ENCODE data around the gene CYP4F11.

The CYP4F11 gene

GRCh38 chr19:15971224-15971780 lies 37.0 kb upstream of the CYP4F11 start:
- CTCF ChIA-PET: interaction anchor here (0.6 kb wide), 1 partner anchor 12 kb away, joined by 3 read pairs; no protein-coding TSS in a partner anchor
- no peak for DNase-seq (ENCODE audit: extremely low spot score)
- no peak for TF ChIP-seq HDGF (IDR thresholded peaks at IDR 0.05; ENCODE audit: borderline replicate concordance)
- TF ChIP-seq FOXK2 (IDR thresholded peaks at IDR 0.05): no peak
- TF ChIP-seq TARDBP (IDR thresholded peaks at IDR 0.05): no peak
- no peak for TF ChIP-seq FOXM1 (IDR thresholded peaks at IDR 0.05; ENCODE audit: borderline replicate concordance)
- TF ChIP-seq, protein P1, sequence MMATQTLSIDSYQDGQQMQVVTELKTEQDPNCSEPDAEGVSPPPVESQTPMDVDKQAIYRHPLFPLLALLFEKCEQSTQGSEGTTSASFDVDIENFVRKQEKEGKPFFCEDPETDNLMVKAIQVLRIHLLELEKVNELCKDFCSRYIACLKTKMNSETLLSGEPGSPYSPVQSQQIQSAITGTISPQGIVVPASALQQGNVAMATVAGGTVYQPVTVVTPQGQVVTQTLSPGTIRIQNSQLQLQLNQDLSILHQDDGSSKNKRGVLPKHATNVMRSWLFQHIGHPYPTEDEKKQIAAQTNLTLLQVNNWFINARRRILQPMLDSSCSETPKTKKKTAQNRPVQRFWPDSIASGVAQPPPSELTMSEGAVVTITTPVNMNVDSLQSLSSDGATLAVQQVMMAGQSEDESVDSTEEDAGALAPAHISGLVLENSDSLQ (IDR thresholded peaks at IDR 0.05): no peak
- TF ChIP-seq SP1 (IDR thresholded peaks at IDR 0.05): no peak
- TF ChIP-seq ELF4 (IDR thresholded peaks at IDR 0.05): no peak
- POLR2A ChIA-PET: no interaction called here

GRCh38 chr19:15964231-15964630 lies 29.9 kb upstream of the CYP4F11 start:
- POLR2A ChIA-PET: no interaction called here
- CTCF ChIA-PET: no interaction called here
- TF ChIP-seq L3MBTL2 (conservative IDR thresholded peaks at IDR 0.05) (no peak), CTBP1 (IDR thresholded peaks at IDR 0.05; ENCODE audit: borderline replicate concordance) (no peak), ELF4 (IDR thresholded peaks at IDR 0.05) (no peak), FOXM1 (IDR thresholded peaks at IDR 0.05; ENCODE audit: borderline replicate concordance) (no peak), HDGF (IDR thresholded peaks at IDR 0.05; ENCODE audit: borderline replicate concordance) (no peak), ARNT (IDR thresholded peaks at IDR 0.05) (no peak), LEF1 (IDR thresholded peaks at IDR 0.05; ENCODE audit: borderline replicate concordance) (no peak), SP1 (IDR thresholded peaks at IDR 0.05) (no peak), ZNF384 (IDR thresholded peaks at IDR 0.05) (no peak), NFRKB (IDR thresholded peaks at IDR 0.05) (no peak), SUZ12 (IDR thresholded peaks at IDR 0.05) (no peak), FOXA1 (IDR thresholded peaks at IDR 0.05) (no peak), FOXK2 (IDR thresholded peaks at IDR 0.05) (no peak), BHLHE40 (IDR thresholded peaks at IDR 0.05; ENCODE audit: borderline replicate concordance) (no peak), TARDBP (IDR thresholded peaks at IDR 0.05) (no peak)
- TF ChIP-seq, protein P1 (IDR thresholded peaks at IDR 0.05): no peak
- DNase-seq (ENCODE audit: extremely low spot score): no peak

DNA sequence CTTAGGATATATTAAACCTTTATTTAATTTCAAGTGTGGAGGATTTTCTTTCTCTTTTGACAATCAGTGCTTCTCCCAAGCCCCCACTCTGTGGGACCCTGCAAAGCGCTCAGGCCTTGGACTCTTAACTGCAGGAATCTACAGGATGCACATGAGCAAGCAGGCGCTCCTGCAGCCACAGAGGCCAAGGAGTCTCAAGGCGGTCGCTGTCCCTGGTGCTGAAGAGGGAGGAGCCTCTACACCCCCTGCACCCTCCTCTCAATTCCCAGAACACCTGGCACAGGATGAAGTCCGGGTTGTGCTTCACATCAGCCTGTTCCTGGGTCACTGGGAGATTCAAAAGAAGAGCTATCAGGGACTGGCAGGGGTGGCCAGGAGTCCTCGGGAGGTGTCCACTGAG lies 28.0 kb upstream of the CYP4F11 start:
- CTCF ChIA-PET: no interaction called here
- POLR2A ChIA-PET: no interaction called here
- TF ChIP-seq NFRKB (IDR thresholded peaks at IDR 0.05): no peak
- TF ChIP-seq FOXM1 (IDR thresholded peaks at IDR 0.05; ENCODE audit: borderline replicate concordance): no peak
- TF ChIP-seq SP1 (IDR thresholded peaks at IDR 0.05): no peak
- no peak for TF ChIP-seq L3MBTL2 (conservative IDR thresholded peaks at IDR 0.05)
- TF ChIP-seq SUZ12 (IDR thresholded peaks at IDR 0.05): no peak
- TF ChIP-seq FOXK2 (IDR thresholded peaks at IDR 0.05): no peak
- no peak for TF ChIP-seq FOXA1 (IDR thresholded peaks at IDR 0.05)
- no peak for TF ChIP-seq ELF4 (IDR thresholded peaks at IDR 0.05)
- TF ChIP-seq CTBP1 (IDR thresholded peaks at IDR 0.05; ENCODE audit: borderline replicate concordance): no peak
- no peak for TF ChIP-seq LEF1 (IDR thresholded peaks at IDR 0.05; ENCODE audit: borderline replicate concordance)
- TF ChIP-seq, protein P1 (IDR thresholded peaks at IDR 0.05): no peak
- TF ChIP-seq BHLHE40 (IDR thresholded peaks at IDR 0.05; ENCODE audit: borderline replicate concordance): no peak
- DNase-seq (ENCODE audit: extremely low spot score): no peak

DNA sequence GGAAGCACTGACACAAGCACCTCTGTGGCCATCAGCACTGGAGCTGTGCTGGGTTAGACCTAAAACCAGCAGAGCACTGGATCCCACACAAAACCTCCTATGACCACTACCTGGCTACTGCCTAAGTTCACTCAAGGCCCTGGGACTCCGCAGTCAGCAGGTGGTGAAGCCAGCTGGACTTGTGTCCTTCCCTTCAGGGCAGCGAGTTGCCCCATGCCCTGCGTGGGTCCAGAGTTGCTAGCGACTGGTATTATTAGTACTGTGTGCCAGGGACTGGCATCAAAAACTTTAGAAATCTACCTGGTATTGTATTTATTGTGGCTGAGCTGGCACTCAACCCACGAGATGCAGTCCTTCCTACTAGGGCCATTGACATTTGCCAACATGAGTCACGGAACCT lies 20.5 kb upstream of the CYP4F11 start:
- POLR2A ChIA-PET: no interaction called here
- CTCF ChIA-PET: no interaction called here
- TF ChIP-seq TARDBP (IDR thresholded peaks at IDR 0.05) (no peak), ARNT (IDR thresholded peaks at IDR 0.05) (no peak), FOXM1 (IDR thresholded peaks at IDR 0.05; ENCODE audit: borderline replicate concordance) (no peak), NFRKB (IDR thresholded peaks at IDR 0.05) (no peak), ELF4 (IDR thresholded peaks at IDR 0.05) (no peak), HDGF (IDR thresholded peaks at IDR 0.05; ENCODE audit: borderline replicate concordance) (no peak), L3MBTL2 (conservative IDR thresholded peaks at IDR 0.05) (no peak), ZNF384 (IDR thresholded peaks at IDR 0.05) (no peak), FOXA1 (IDR thresholded peaks at IDR 0.05) (no peak)
- DNase-seq (ENCODE audit: extremely low spot score): no peak

DNA sequence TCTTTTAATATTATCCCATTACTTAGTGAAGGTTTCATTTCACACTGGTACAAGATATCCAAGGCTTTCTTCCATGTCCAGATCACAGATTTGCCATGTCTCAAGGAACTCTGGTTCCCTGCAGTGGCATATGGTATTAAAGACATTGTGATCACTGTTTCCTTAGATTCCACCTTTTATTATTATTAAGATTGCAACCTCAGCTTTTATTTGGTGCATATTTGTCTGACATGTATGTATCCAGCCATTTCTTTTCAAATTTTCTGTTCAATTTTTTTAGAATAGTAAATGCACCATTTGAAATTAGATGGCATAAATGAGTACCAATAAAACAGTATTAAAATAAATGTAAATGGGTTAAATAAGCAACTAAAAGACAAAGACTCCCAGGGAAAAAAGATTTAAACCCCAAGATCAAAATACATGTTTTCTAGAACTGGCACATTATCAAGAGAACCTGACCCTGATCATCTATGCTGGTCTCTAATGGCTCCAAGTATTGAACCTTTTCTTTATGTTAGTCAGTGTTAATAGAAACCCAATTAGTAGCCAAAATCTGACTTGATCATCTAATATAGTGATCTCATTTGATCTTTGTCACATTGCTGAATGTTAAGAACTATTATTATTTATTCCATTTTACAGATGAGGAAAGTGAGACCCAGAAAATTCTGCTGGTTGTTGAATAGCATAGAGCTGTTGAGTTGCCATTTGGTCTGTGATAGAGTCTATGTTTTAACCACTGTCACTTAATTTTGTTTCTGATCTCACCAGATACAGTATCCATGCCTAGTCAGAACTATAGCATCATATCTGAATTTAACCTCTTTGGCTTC lies 14.1 kb upstream of the CYP4F11 start, which contains the start of gene OR10H4:
Gene OR10H4 (plus strand): TSS at position 786 of the 836 bp plus-strand sequence. CDS start 0 bp downstream, at position 786.
- CTCF ChIA-PET: no interaction called here
- no peak for DNase-seq (ENCODE audit: extremely low spot score)
- no peak for TF ChIP-seq ZNF384 (IDR thresholded peaks at IDR 0.05)
- TF ChIP-seq ARNT (IDR thresholded peaks at IDR 0.05): no peak
- no peak for TF ChIP-seq FOXM1 (IDR thresholded peaks at IDR 0.05; ENCODE audit: borderline replicate concordance)
- TF ChIP-seq NFRKB (IDR thresholded peaks at IDR 0.05): no peak
- no peak for TF ChIP-seq ELF4 (IDR thresholded peaks at IDR 0.05)
- POLR2A ChIA-PET: no interaction called here

- ChIA-PET CTCF (no interaction called here), POLR2A (no interaction called here)
- TF ChIP-seq L3MBTL2 (conservative IDR thresholded peaks at IDR 0.05): no peak
- TF ChIP-seq LEF1 (IDR thresholded peaks at IDR 0.05; ENCODE audit: borderline replicate concordance): no peak
- no peak for TF ChIP-seq FOXK2 (IDR thresholded peaks at IDR 0.05)
- no peak for TF ChIP-seq ARNT (IDR thresholded peaks at IDR 0.05)
- no peak for TF ChIP-seq TARDBP (IDR thresholded peaks at IDR 0.05)
- no peak for TF ChIP-seq ELF4 (IDR thresholded peaks at IDR 0.05)
- no peak for TF ChIP-seq NFRKB (IDR thresholded peaks at IDR 0.05)
- TF ChIP-seq BHLHE40 (IDR thresholded peaks at IDR 0.05; ENCODE audit: borderline replicate concordance): no peak
- TF ChIP-seq SUZ12 (IDR thresholded peaks at IDR 0.05): no peak
- TF ChIP-seq HDGF (IDR thresholded peaks at IDR 0.05; ENCODE audit: borderline replicate concordance): no peak
- TF ChIP-seq ZNF384 (IDR thresholded peaks at IDR 0.05): no peak
- TF ChIP-seq, protein P1 (IDR thresholded peaks at IDR 0.05): no peak
- no peak for TF ChIP-seq FOXA1 (IDR thresholded peaks at IDR 0.05)
- no peak for TF ChIP-seq FOXM1 (IDR thresholded peaks at IDR 0.05; ENCODE audit: borderline replicate concordance)
These were observed 11.0 kb upstream of the CYP4F11 start for GRCh38 chr19:15945301-15945700.

More at GRCh38 chr19:15945301-15945700, 11.0 kb upstream of the CYP4F11 start:
- no peak for DNase-seq (ENCODE audit: extremely low spot score)

Measured in HEK293T (cell line).